ENCODE measurements around the gene SCFD2.

- TF ChIP-seq OVOL2 (CRISPR knock-in tag; IDR thresholded peaks at IDR 0.05; ENCODE audit: borderline replicate concordance) (no peak), NFYB (CRISPR knock-in tag; conservative IDR thresholded peaks at IDR 0.05; ENCODE audit: low read depth) (no peak)
- TF ChIP-seq, protein P1, sequence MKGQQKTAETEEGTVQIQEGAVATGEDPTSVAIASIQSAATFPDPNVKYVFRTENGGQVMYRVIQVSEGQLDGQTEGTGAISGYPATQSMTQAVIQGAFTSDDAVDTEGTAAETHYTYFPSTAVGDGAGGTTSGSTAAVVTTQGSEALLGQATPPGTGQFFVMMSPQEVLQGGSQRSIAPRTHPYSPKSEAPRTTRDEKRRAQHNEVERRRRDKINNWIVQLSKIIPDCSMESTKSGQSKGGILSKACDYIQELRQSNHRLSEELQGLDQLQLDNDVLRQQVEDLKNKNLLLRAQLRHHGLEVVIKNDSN (CRISPR knock-in tag; IDR thresholded peaks at IDR 0.05), result no peak
Measured at GRCh38 chr4:52933738-52934137, 432.1 kb downstream of the SCFD2 start.

Data from WTC11 (cell line).